ENCODE results near the gene HPCAL4. TPM values are rescaled to one million over a fixed set of nuclear protein-coding genes. Genes with fewer than 3 reads are reported as not detected.

HPCAL4 gene
- total and polyA plus RNA-seq, 3 experiments from 2014 or later: 1.9 to 2.5 (median 2.0) TPM

- Histone ChIP-seq H3K4me3 (ENCODE audit: low read length) (no peak overlapping the region), H3K27me3 (ENCODE audit: insufficient read depth, low read length, poor library complexity, severe bottlenecking) (peaks cover 3% of the 10 kb centered on the region), H3K27ac (ENCODE audit: low read depth, low read length) (no peak overlapping the region), H3K4me1 (ENCODE audit: insufficient read depth, low read length) (no peaks in the 10 kb centered on the region), H3K9me3 (ENCODE audit: low read length) (no peaks in the 10 kb centered on the region), H3K36me3 (ENCODE audit: insufficient read depth, low read length) (no peaks in the 10 kb centered on the region)
- ChIA-PET POLR2A (no interaction called here), CTCF (no interaction called here)
- no peak for DNase-seq
- H3K4me1 Mint-ChIP-seq: no peaks in the 10 kb centered on the region
- H3K27ac Mint-ChIP-seq: no peak overlapping the region
- no peaks in the 10 kb centered on the region for H3K9me3 Mint-ChIP-seq
- no peaks in the 10 kb centered on the region for H3K36me3 Mint-ChIP-seq
- no peak overlapping the region for H3K4me3 Mint-ChIP-seq
- peaks cover 14 to 47% of the 10 kb centered on the region in 2 donors for H3K27me3 Mint-ChIP-seq
Measured at GRCh38 chr1:39632682-39633417, 58.4 kb downstream of the HPCAL4 start.

- ChIA-PET POLR2A (no interaction called here), CTCF (no interaction called here)
- Mint-ChIP-seq H3K9me3 (no peaks in the 10 kb centered on the region), H3K4me1 (no peaks in the 10 kb centered on the region), H3K27ac (no peak overlapping the region), H3K36me3 (no peaks in the 10 kb centered on the region), H3K4me3 (no peak overlapping the region), H3K27me3 (peaks cover 12 to 41% of the 10 kb centered on the region in 2 donors)
- no peaks in the 10 kb centered on the region for H3K27me3 ChIP-seq (ENCODE audit: insufficient read depth, low read length, poor library complexity, severe bottlenecking)
- no peaks in the 10 kb centered on the region for H3K4me1 ChIP-seq (ENCODE audit: insufficient read depth, low read length)
- DNase-seq: no peak
- no peak overlapping the region for H3K27ac ChIP-seq (ENCODE audit: low read depth, low read length)
- no peak overlapping the region for H3K4me3 ChIP-seq (ENCODE audit: low read length)
- no peaks in the 10 kb centered on the region for H3K36me3 ChIP-seq (ENCODE audit: insufficient read depth, low read length)
- no peaks in the 10 kb centered on the region for H3K9me3 ChIP-seq (ENCODE audit: low read length)
Measured at GRCh38 chr1:39632323-39632681, 58.9 kb downstream of the HPCAL4 start.

- POLR2A ChIA-PET: no interaction called here
- H3K36me3 ChIP-seq (ENCODE audit: insufficient read depth, low read length): no peaks in the 10 kb centered on the region
- no peak overlapping the region for H3K27ac ChIP-seq (ENCODE audit: low read depth, low read length)
- H3K4me1 Mint-ChIP-seq: no peaks in the 10 kb centered on the region
- H3K4me1 ChIP-seq (ENCODE audit: insufficient read depth, low read length): no peaks in the 10 kb centered on the region
- H3K27ac Mint-ChIP-seq: peak overlapping the region in 2 of 8 donors; percentile 31 to 43
- H3K27me3 Mint-ChIP-seq: peaks cover 12 to 35% of the 10 kb centered on the region in 2 donors
- CTCF ChIA-PET: no interaction called here
- H3K27me3 ChIP-seq (ENCODE audit: insufficient read depth, low read length, poor library complexity, severe bottlenecking): no peaks in the 10 kb centered on the region
- H3K4me3 Mint-ChIP-seq: no peak overlapping the region
- no peaks in the 10 kb centered on the region for H3K9me3 Mint-ChIP-seq
- no peaks in the 10 kb centered on the region for H3K36me3 Mint-ChIP-seq
- H3K4me3 ChIP-seq (ENCODE audit: low read length): no peak overlapping the region
- no peak for DNase-seq
- no peaks in the 10 kb centered on the region for H3K9me3 ChIP-seq (ENCODE audit: low read length)
Measured at GRCh38 chr1:39631361-39632322, 59.6 kb downstream of the HPCAL4 start.

GRCh38 chr1:39628807-39629350 is 62.4 kb downstream of the HPCAL4 start:
- no peaks in the 10 kb centered on the region for H3K9me3 ChIP-seq (ENCODE audit: low read length)
- H3K27ac ChIP-seq (ENCODE audit: low read depth, low read length): no peak overlapping the region
- H3K27ac Mint-ChIP-seq: no peak overlapping the region
- no peaks in the 10 kb centered on the region for H3K4me1 Mint-ChIP-seq
- H3K4me3 ChIP-seq (ENCODE audit: low read length): no peak overlapping the region
- ChIA-PET CTCF (no interaction called here), POLR2A (no interaction called here)
- no peaks in the 10 kb centered on the region for H3K36me3 ChIP-seq (ENCODE audit: insufficient read depth, low read length)
- H3K9me3 Mint-ChIP-seq: no peaks in the 10 kb centered on the region
- peaks cover 5% of the 10 kb centered on the region for H3K27me3 ChIP-seq (ENCODE audit: insufficient read depth, low read length, poor library complexity, severe bottlenecking)
- H3K4me3 Mint-ChIP-seq: no peak overlapping the region
- DNase-seq: no peak
- no peaks in the 10 kb centered on the region for H3K36me3 Mint-ChIP-seq
- peaks cover 12 to 22% of the 10 kb centered on the region in 2 donors for H3K27me3 Mint-ChIP-seq
- H3K4me1 ChIP-seq (ENCODE audit: insufficient read depth, low read length): no peaks in the 10 kb centered on the region

Other genes starting within 250 kb of the HPCAL4 start
- under 1 TPM in 1 of 2 experiments, not detected in 1; 0.18 TPM for gene BMP8A, start 199.8 kb downstream of the HPCAL4 start, total RNA-seq
- gene BMP8A, start 199.8 kb downstream of the HPCAL4 start, polyA plus RNA-seq: not detected
- 100 to 1,000 TPM; 429 to 437 TPM for gene PABPC4, start 114.6 kb downstream of the HPCAL4 start, total RNA-seq
- 21.8 TPM for gene PABPC4, start 114.6 kb downstream of the HPCAL4 start, polyA plus RNA-seq
- under 1 TPM; 0.07 to 0.09 TPM for gene HEYL, start 51.8 kb downstream of the HPCAL4 start, total RNA-seq
- gene HEYL, start 51.8 kb downstream of the HPCAL4 start, polyA plus RNA-seq: not detected
- not detected for gene NT5C1A, start 19.3 kb downstream of the HPCAL4 start, total RNA-seq
- gene NT5C1A, start 19.3 kb downstream of the HPCAL4 start, polyA plus RNA-seq: not detected
- gene PPIE, start 47.4 kb upstream of the HPCAL4 start, total RNA-seq: 10 to 100 TPM; 61.2 to 65.2 TPM
- gene PPIE, start 47.4 kb upstream of the HPCAL4 start, polyA plus RNA-seq: 78.3 TPM
- gene OXCT2, start 79.9 kb upstream of the HPCAL4 start, total RNA-seq: 1 to 10 TPM; 2.2 to 2.3 TPM
- not detected for gene OXCT2, start 79.9 kb upstream of the HPCAL4 start, polyA plus RNA-seq
- gene BMP8B, start 97.4 kb upstream of the HPCAL4 start, total RNA-seq: 1 to 10 TPM in 1 of 2 experiments, under 1 TPM in 1; 0.91 to 1.2 TPM
- gene BMP8B, start 97.4 kb upstream of the HPCAL4 start, polyA plus RNA-seq: 0.14 TPM
- 10 to 100 TPM; 33.1 to 34.0 TPM for gene TRIT1, start 192.1 kb upstream of the HPCAL4 start, total RNA-seq
- 10.3 TPM for gene TRIT1, start 192.1 kb upstream of the HPCAL4 start, polyA plus RNA-seq
- gene MYCL, start 210.5 kb upstream of the HPCAL4 start, total RNA-seq: under 1 TPM in 1 of 2 experiments, not detected in 1; 0.24 TPM
- gene MYCL, start 210.5 kb upstream of the HPCAL4 start, polyA plus RNA-seq: not detected